SK-N-SH (cell line): ENCODE measurements around the gene TRIM28. TPM values are rescaled to one million over a fixed set of nuclear protein-coding genes. Genes with fewer than 3 reads are reported as not detected.

Experiments
- CTCF ChIA-PET: fragments of 300-600, 350-600 bp; formaldehyde crosslinking; extraction: SDS; loops from one replicate; lab custom pipeline; 2021; lab: Yijun Ruan, JAX
- POLR2A ChIA-PET: fragments of 350-600 bp; sonication (Branson Sonifier 250); formaldehyde crosslinking; extraction: SDS; loops from one replicate; lab custom pipeline; 2020; ENCODE audit warnings: antibody characterized with exemption, inconsistent platforms; lab: Yijun Ruan, JAX
- DNase-seq: peaks from one replicate; pipeline ENCODE4 v3.0.0; 2012
- H2AFZ ChIP-seq: fragments of 200-600 bp; sonication (generic); 2 replicates; pipeline ENCODE4 v1.8.1; 2016; ENCODE audit warnings: antibody characterized with exemption, mild to moderate bottlenecking, low read depth
- H3F3A ChIP-seq: fragments of 200-600 bp; sonication (generic); replicated peaks from 2 replicates; pipeline ENCODE3; 2016; ENCODE audit warnings: antibody characterized with exemption, mild to moderate bottlenecking; ENCODE audit not compliant: insufficient read depth
- H3K27ac ChIP-seq, 2 experiments: fragments of 200-500 bp in 1 of 2; fragments of 200-600 bp in 1 of 2; sonication (Bioruptor generic) in 1 of 2; sonication (generic), shearing (Covaris generic) in 1 of 2; 2 replicates each; pipeline versions ENCODE4 v1.5.1 to v1.6.1; 2014 to 2016; ENCODE audit warnings: low read depth in 2 of 2, inconsistent platforms in 1 of 2, low read length in 1 of 2, mild to moderate bottlenecking in 1 of 2, mixed read lengths in 1 of 2
- H3K27me3 ChIP-seq: fragments of 200-600 bp; sonication (generic), shearing (Covaris generic); 2 replicates; pipeline ENCODE4 v1.6.1; 2016; ENCODE audit warnings: mixed run types; ENCODE audit not compliant: insufficient read depth
- H3K36me3 ChIP-seq, 2 experiments: fragments of 200-500 bp in 1 of 2; fragments of 200-600 bp in 1 of 2; sonication (Bioruptor generic) in 1 of 2; sonication (generic) in 1 of 2; replicated peaks in 1 of 2; 2 replicates each; pipeline versions ENCODE3 to v1.5.1; 2014 to 2016; ENCODE audit warnings: low read length in 1 of 2, mild to moderate bottlenecking in 1 of 2; ENCODE audit not compliant: insufficient read depth in 2 of 2, control insufficient read depth in 1 of 2
- H3K4me1 ChIP-seq, 2 experiments: fragments of 200-500 bp in 1 of 2; fragments of 200-600 bp in 1 of 2; sonication (Bioruptor generic) in 1 of 2; sonication (generic), shearing (Covaris generic) in 1 of 2; 2 replicates each; pipeline versions ENCODE4 v1.5.1 to v1.6.1; 2014 to 2016; ENCODE audit warnings: low read depth in 1 of 2, low read length in 1 of 2, mixed run types in 1 of 2; ENCODE audit not compliant: insufficient read depth in 2 of 2, control insufficient read depth in 1 of 2
- H3K4me2 ChIP-seq: fragments of 200-600 bp; sonication (generic), shearing (Covaris generic); 2 replicates; pipeline ENCODE4 v1.6.1; 2017; ENCODE audit warnings: mixed run types
- H3K4me3 ChIP-seq, 2 experiments: fragments of 200-500 bp in 1 of 2; fragments of 200-600 bp in 1 of 2; sonication (Bioruptor generic) in 1 of 2; sonication (generic), shearing (Covaris generic) in 1 of 2; 2 replicates each; pipeline versions ENCODE4 v1.5.1 to v1.8.1; 2014 to 2016; ENCODE audit warnings: low read depth in 2 of 2, inconsistent platforms in 1 of 2, low read length in 1 of 2, mild to moderate bottlenecking in 1 of 2, mixed read lengths in 1 of 2, moderate library complexity in 1 of 2
- H3K79me2 ChIP-seq: fragments of 200-600 bp; sonication (generic); 2 replicates; pipeline ENCODE4 v1.8.1; 2017; ENCODE audit warnings: mild to moderate bottlenecking; ENCODE audit not compliant: insufficient read depth
- H3K9ac ChIP-seq: fragments of 200-600 bp; sonication (generic); 2 replicates; pipeline ENCODE4 v1.6.1; 2017; ENCODE audit warnings: mixed run types
- H3K9me2 ChIP-seq: fragments of 200-600 bp; sonication (generic); 2 replicates; pipeline ENCODE4 v1.6.1; 2017; ENCODE audit warnings: mixed run types
- H3K9me3 ChIP-seq: fragments of 200-600 bp; sonication (generic); 2 replicates; pipeline ENCODE4 v1.6.1; 2017; ENCODE audit warnings: mixed run types, mild to moderate bottlenecking, moderate library complexity
- H4K20me1 ChIP-seq: fragments of 200-600 bp; sonication (generic); 2 replicates; pipeline ENCODE4 v1.6.1; 2017; ENCODE audit warnings: mild to moderate bottlenecking, mixed run types; ENCODE audit not compliant: insufficient read depth
- ELF1 ChIP-seq: IDR thresholded peaks from 2 replicates; pipeline ENCODE4 v1.4.0; 2012
- FOSL2 ChIP-seq: IDR thresholded peaks from 2 replicates; pipeline ENCODE4 v1.4.0; 2012; ENCODE audit warnings: low read depth, mild to moderate bottlenecking, moderate library complexity, borderline replicate concordance
- FOXJ3 ChIP-seq: sonication (generic); formaldehyde crosslinking; IDR thresholded peaks from 2 replicates; pipeline ENCODE4 v1.5.1; 2020; ENCODE audit warnings: mild to moderate bottlenecking, missing genetic modification reagents
- FOXM1 ChIP-seq: IDR thresholded peaks from 2 replicates; pipeline ENCODE4 v1.4.0; 2012; ENCODE audit warnings: low read depth, mild to moderate bottlenecking
- GATA2 ChIP-seq: sonication (generic); formaldehyde crosslinking; IDR thresholded peaks from 2 replicates; pipeline ENCODE4 v1.5.0; 2020; ENCODE audit warnings: mild to moderate bottlenecking, missing genetic modification reagents
- NFIC ChIP-seq: IDR thresholded peaks from 2 replicates; pipeline ENCODE4 v1.4.0; 2012; ENCODE audit warnings: borderline replicate concordance
- NRF1 ChIP-seq: IDR thresholded peaks from 2 replicates; pipeline ENCODE4 v1.6.1; 2012; ENCODE audit warnings: low read depth, mild to moderate bottlenecking, low read length
- POLR2AphosphoS5 ChIP-seq: IDR thresholded peaks from 2 replicates; pipeline ENCODE4 v1.6.1; 2012; ENCODE audit warnings: low read depth, low read length
- RFX5 ChIP-seq: IDR thresholded peaks from 2 replicates; pipeline ENCODE4 v1.6.1; 2012; ENCODE audit warnings: mild to moderate bottlenecking, improper control_type of control experiment, low read length
- RXRA ChIP-seq: IDR thresholded peaks from 2 replicates; pipeline ENCODE4 v1.4.0; 2012; ENCODE audit warnings: low read depth, mild to moderate bottlenecking, borderline replicate concordance
- SIN3A ChIP-seq: IDR thresholded peaks from 2 replicates; pipeline ENCODE4 v1.6.1; 2012; ENCODE audit warnings: low read depth, mild to moderate bottlenecking, low read length, moderate library complexity, borderline replicate concordance
- TEAD4 ChIP-seq: IDR thresholded peaks from 2 replicates; pipeline ENCODE4 v1.4.0; 2012; ENCODE audit warnings: mild to moderate bottlenecking, borderline replicate concordance; ENCODE audit not compliant: insufficient read depth
- YY1 ChIP-seq: IDR thresholded peaks from 2 replicates; pipeline ENCODE4 v1.4.0; 2012; ENCODE audit warnings: low read depth, mild to moderate bottlenecking
- WGBS: methylation state at CpG from one replicate; pipeline ENCODE4 v1.1.6; 2017; ENCODE audit warnings: low lambda C conversion rate; 5-methylcytosine and 5-hydroxymethylcytosine counted together
- polyA plus RNA-seq, 3 experiments: library from polyadenylated mRNA; depleted of rRNA; stranded (reverse); fragments of >200 nt; gene quantifications; 2 replicates each; pipeline ENCODE4 v1.2.3, GENCODE V29; 2012
- TF ChIP-seq, protein P1 (sequence below): fragments of 200-600 bp; sonication (generic); IDR thresholded peaks from 2 replicates; pipeline ENCODE4 v1.6.1; 2017; ENCODE audit warnings: antibody characterized with exemption, mild to moderate bottlenecking, moderate library complexity
- TF ChIP-seq, protein P2 (sequence below): IDR thresholded peaks from 2 replicates; pipeline ENCODE4 v1.4.0; 2012; ENCODE audit warnings: low read depth, borderline replicate concordance
- TF ChIP-seq, protein P3 (sequence below): fragments of 150-350 bp; IDR thresholded peaks from 2 replicates; pipeline ENCODE4 v1.6.1; 2017; ENCODE audit warnings: antibody characterized with exemption, low read length, low read depth, borderline replicate concordance
- TF ChIP-seq, protein P4 (sequence below): IDR thresholded peaks from 2 replicates; pipeline ENCODE4 v1.6.1; 2012; ENCODE audit warnings: mild to moderate bottlenecking, low read depth, low read length, moderate library complexity
- TF ChIP-seq, protein P5 (sequence below): IDR thresholded peaks from 2 replicates; pipeline ENCODE4 v1.4.0; 2012; ENCODE audit warnings: low read depth, borderline replicate concordance
- TF ChIP-seq, protein P6 (sequence below): IDR thresholded peaks from 2 replicates; pipeline ENCODE4 v1.4.0; 2012; ENCODE audit warnings: low read depth
- TF ChIP-seq, protein P7 (sequence below): IDR thresholded peaks from 2 replicates; pipeline ENCODE4; 2012

Gene TRIM28
- 321 and 594 TPM in 2 replicates for polyA plus RNA-seq (2012; rRNA removed)
- polyA plus RNA-seq (2012; cell fraction: cytosol; rRNA removed) = 191 and 231 TPM in 2 replicates
- polyA plus RNA-seq (2012; cell fraction: nucleus; rRNA removed) = 1,222 and 1,964 TPM in 2 replicates

DNA sequence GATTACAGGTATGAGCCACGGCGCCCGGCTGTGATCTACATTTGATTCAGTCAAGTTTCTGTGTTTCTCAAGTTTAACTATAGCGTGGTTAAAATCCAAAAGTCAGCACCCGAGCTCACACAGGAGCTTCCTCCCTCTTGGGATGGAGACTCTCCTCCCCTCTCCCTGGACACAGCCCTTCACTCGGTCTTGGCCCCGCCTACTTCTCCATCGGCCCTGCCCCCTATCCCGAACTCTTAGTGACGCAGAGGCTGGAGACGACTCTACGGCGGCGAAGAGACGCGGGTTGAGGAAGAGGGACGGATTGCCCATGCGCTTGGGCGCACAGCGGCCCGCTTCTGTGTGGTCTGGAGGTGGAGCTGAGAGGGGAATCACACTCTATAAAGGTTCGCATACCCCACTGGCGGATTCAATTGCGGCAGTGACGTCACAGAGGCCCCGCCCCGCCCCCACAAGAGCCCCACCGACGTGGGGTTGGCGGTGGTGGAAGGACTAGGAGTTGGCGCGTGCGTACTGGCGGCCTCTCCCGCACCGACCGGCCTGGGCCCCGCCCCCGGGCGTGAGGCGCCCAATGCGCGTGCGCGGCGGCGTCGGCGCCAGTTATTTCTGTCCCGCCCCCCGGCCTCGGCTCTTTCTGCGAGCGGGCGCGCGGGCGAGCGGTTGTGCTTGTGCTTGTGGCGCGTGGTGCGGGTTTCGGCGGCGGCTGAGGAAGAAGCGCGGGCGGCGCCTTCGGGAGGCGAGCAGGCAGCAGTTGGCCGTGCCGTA is at the start of gene TRIM28:
TSS of gene TRIM28 (plus strand) at position 239 of the 765 bp plus-strand sequence. CDS start 694 bp downstream, outside the sequence.
- Histone ChIP-seq H4K20me1 (peaks cover 44% of the 10 kb centered on the region), H3K4me2 (peak within 1 kb of the TSS; percentile 99), H3K36me3 (peaks cover 24 to 35% of the 10 kb centered on the region in 2 experiments), H3K27ac (peak within 1 kb of the TSS; percentile 91 to 97), H2AFZ (peak within 1 kb of the TSS; percentile 71), H3K4me1 (peaks cover 11 to 20% of the 10 kb centered on the region in 2 experiments; a peak in 3 of 4 replicates), H3K9me3 (no peaks in the 10 kb centered on the region), H3K79me2 (peaks cover 45% of the 10 kb centered on the region), H3K27me3 (no peaks in the 10 kb centered on the region; the same call in 1 of the 2 replicates), H3K4me3 (peak within 1 kb of the TSS; percentile 94 to 97), H3F3A (peaks cover 7% of the 10 kb centered on the region), H3K9me2 (no peaks in the 10 kb centered on the region), H3K9ac (peak within 1 kb of the TSS; percentile 82)
- peak; percentile 100 for DNase-seq
- WGBS = 0% methylated on average over 21 of the region's 73 CpGs
- CTCF ChIA-PET = interaction anchor here (1.0 to 2.3 kb wide), 7 partner anchors 10 to 31 kb away, joined by 3 to 29 read pairs (median 5); partner anchors contain the start of genes CHMP2A and ZBTB45
- POLR2A ChIA-PET = interaction anchor here (0.9 to 4.0 kb wide), 8 partner anchors 10 to 181 kb away, joined by 3 to 45 read pairs (median 8); partner anchors contain the start of genes CHMP2A, UBE2M, ZBTB45 and ZNF497
- TF ChIP-seq, protein P1, sequence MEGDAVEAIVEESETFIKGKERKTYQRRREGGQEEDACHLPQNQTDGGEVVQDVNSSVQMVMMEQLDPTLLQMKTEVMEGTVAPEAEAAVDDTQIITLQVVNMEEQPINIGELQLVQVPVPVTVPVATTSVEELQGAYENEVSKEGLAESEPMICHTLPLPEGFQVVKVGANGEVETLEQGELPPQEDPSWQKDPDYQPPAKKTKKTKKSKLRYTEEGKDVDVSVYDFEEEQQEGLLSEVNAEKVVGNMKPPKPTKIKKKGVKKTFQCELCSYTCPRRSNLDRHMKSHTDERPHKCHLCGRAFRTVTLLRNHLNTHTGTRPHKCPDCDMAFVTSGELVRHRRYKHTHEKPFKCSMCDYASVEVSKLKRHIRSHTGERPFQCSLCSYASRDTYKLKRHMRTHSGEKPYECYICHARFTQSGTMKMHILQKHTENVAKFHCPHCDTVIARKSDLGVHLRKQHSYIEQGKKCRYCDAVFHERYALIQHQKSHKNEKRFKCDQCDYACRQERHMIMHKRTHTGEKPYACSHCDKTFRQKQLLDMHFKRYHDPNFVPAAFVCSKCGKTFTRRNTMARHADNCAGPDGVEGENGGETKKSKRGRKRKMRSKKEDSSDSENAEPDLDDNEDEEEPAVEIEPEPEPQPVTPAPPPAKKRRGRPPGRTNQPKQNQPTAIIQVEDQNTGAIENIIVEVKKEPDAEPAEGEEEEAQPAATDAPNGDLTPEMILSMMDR = no peak
- TF ChIP-seq, protein P2, sequence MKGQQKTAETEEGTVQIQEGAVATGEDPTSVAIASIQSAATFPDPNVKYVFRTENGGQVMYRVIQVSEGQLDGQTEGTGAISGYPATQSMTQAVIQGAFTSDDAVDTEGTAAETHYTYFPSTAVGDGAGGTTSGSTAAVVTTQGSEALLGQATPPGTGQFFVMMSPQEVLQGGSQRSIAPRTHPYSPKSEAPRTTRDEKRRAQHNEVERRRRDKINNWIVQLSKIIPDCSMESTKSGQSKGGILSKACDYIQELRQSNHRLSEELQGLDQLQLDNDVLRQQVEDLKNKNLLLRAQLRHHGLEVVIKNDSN = no peak
- TF ChIP-seq NFIC (no peak), TEAD4 (no peak), ELF1 (peak; percentile 51; the same call in 1 of the 2 replicates), GATA2 (no peak), FOXM1 (no peak), FOSL2 (no peak), POLR2AphosphoS5 (peak; percentile 97), NRF1 (peak; percentile 83), RXRA (no peak), RFX5 (no peak), SIN3A (no peak), YY1 (0 out of 2 replicates have a peak, but pooled peaks have one; percentile 46), FOXJ3 (CRISPR knock-in tag) (no peak)
- TF ChIP-seq, protein P3, sequence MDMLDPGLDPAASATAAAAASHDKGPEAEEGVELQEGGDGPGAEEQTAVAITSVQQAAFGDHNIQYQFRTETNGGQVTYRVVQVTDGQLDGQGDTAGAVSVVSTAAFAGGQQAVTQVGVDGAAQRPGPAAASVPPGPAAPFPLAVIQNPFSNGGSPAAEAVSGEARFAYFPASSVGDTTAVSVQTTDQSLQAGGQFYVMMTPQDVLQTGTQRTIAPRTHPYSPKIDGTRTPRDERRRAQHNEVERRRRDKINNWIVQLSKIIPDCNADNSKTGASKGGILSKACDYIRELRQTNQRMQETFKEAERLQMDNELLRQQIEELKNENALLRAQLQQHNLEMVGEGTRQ = no peak
- TF ChIP-seq, protein P4, sequence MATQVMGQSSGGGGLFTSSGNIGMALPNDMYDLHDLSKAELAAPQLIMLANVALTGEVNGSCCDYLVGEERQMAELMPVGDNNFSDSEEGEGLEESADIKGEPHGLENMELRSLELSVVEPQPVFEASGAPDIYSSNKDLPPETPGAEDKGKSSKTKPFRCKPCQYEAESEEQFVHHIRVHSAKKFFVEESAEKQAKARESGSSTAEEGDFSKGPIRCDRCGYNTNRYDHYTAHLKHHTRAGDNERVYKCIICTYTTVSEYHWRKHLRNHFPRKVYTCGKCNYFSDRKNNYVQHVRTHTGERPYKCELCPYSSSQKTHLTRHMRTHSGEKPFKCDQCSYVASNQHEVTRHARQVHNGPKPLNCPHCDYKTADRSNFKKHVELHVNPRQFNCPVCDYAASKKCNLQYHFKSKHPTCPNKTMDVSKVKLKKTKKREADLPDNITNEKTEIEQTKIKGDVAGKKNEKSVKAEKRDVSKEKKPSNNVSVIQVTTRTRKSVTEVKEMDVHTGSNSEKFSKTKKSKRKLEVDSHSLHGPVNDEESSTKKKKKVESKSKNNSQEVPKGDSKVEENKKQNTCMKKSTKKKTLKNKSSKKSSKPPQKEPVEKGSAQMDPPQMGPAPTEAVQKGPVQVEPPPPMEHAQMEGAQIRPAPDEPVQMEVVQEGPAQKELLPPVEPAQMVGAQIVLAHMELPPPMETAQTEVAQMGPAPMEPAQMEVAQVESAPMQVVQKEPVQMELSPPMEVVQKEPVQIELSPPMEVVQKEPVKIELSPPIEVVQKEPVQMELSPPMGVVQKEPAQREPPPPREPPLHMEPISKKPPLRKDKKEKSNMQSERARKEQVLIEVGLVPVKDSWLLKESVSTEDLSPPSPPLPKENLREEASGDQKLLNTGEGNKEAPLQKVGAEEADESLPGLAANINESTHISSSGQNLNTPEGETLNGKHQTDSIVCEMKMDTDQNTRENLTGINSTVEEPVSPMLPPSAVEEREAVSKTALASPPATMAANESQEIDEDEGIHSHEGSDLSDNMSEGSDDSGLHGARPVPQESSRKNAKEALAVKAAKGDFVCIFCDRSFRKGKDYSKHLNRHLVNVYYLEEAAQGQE = peak; percentile 56; the same call in 1 of the 2 replicates
- TF ChIP-seq, protein P5, sequence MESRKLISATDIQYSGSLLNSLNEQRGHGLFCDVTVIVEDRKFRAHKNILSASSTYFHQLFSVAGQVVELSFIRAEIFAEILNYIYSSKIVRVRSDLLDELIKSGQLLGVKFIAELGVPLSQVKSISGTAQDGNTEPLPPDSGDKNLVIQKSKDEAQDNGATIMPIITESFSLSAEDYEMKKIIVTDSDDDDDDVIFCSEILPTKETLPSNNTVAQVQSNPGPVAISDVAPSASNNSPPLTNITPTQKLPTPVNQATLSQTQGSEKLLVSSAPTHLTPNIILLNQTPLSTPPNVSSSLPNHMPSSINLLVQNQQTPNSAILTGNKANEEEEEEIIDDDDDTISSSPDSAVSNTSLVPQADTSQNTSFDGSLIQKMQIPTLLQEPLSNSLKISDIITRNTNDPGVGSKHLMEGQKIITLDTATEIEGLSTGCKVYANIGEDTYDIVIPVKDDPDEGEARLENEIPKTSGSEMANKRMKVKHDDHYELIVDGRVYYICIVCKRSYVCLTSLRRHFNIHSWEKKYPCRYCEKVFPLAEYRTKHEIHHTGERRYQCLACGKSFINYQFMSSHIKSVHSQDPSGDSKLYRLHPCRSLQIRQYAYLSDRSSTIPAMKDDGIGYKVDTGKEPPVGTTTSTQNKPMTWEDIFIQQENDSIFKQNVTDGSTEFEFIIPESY = no peak
- TF ChIP-seq, protein P6, sequence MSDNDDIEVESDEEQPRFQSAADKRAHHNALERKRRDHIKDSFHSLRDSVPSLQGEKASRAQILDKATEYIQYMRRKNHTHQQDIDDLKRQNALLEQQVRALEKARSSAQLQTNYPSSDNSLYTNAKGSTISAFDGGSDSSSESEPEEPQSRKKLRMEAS = peak; percentile 58
- TF ChIP-seq, protein P7, sequence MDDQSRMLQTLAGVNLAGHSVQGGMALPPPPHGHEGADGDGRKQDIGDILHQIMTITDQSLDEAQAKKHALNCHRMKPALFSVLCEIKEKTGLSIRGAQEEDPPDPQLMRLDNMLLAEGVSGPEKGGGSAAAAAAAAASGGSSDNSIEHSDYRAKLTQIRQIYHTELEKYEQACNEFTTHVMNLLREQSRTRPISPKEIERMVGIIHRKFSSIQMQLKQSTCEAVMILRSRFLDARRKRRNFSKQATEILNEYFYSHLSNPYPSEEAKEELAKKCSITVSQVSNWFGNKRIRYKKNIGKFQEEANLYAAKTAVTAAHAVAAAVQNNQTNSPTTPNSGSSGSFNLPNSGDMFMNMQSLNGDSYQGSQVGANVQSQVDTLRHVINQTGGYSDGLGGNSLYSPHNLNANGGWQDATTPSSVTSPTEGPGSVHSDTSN = no peak
